Stimulated activated CD4-positive, alpha-beta T cell treated with anti-CD3 and anti-CD28 coated beads, Interleukin-12 subunit alpha, Interleukin-12 subunit beta, amount 100 ng/mL, for 4 hours (primary cell): Measurements from ENCODE around the gene TBX3.
A peak's percentile ranks its signal among the peaks of the same experiment; 100 is the strongest.

ENCODE experiments used
- DNase-seq: peaks from one replicate; pipeline ENCODE4 v3.0.0-alpha.2; 2020

TBX3 gene

GRCh38 chr12:114666746-114667668, 17.0 kb downstream of the TBX3 start:
- no peak for DNase-seq

- no peak for DNase-seq
Measured at GRCh38 chr12:114665411-114666260, 18.3 kb downstream of the TBX3 start.

GRCh38 chr12:114664651-114665320, 19.2 kb downstream of the TBX3 start:
- DNase-seq: no peak

- DNase-seq: peak; percentile 62
Measured at GRCh38 chr12:114662512-114663177, 21.3 kb downstream of the TBX3 start.

- no peak for DNase-seq
Measured at GRCh38 chr12:114661245-114661644, 22.7 kb downstream of the TBX3 start.

GRCh38 chr12:114659084-114659483, 24.9 kb downstream of the TBX3 start:
- no peak for DNase-seq

- DNase-seq: no peak
Measured at GRCh38 chr12:114658002-114658441, 26.0 kb downstream of the TBX3 start.

GRCh38 chr12:114657597-114657920, 26.4 kb downstream of the TBX3 start:
- no peak for DNase-seq

- no peak for DNase-seq
Measured at GRCh38 chr12:114656906-114657596, 26.9 kb downstream of the TBX3 start.

- DNase-seq: no peak
Measured at GRCh38 chr12:114655934-114656749, 27.8 kb downstream of the TBX3 start.

- DNase-seq: no peak
Measured at GRCh38 chr12:114649585-114649984, 34.4 kb downstream of the TBX3 start.

GRCh38 chr12:114648711-114649110, 35.3 kb downstream of the TBX3 start:
- DNase-seq: no peak

- DNase-seq: no peak
Measured at GRCh38 chr12:114638790-114639435, 45.1 kb downstream of the TBX3 start.

GRCh38 chr12:114636723-114637480, 47.1 kb downstream of the TBX3 start:
- no peak for DNase-seq

GRCh38 chr12:114631242-114631641, 52.7 kb downstream of the TBX3 start:
- no peak for DNase-seq

- DNase-seq: no peak
Measured at GRCh38 chr12:114628199-114628598, 55.8 kb downstream of the TBX3 start.

- DNase-seq: no peak
Measured at GRCh38 chr12:114627393-114627792, 56.6 kb downstream of the TBX3 start.

- DNase-seq: peak; percentile 20
Measured at GRCh38 chr12:114625294-114625851, 58.6 kb downstream of the TBX3 start.

GRCh38 chr12:114623737-114624136, 60.2 kb downstream of the TBX3 start:
- DNase-seq: no peak
